Breast epithelium (tissue), 4 donors: ENCODE results near the gene OMA1. TPM values are rescaled to one million over a fixed set of nuclear protein-coding genes. Genes with fewer than 3 reads are reported as not detected.
A peak's percentile ranks its signal among the peaks of the same experiment; 100 is the strongest.

ENCODE experiments used
- DNase-seq, 2 donors: peaks; one replicate each; pipeline ENCODE4 v3.0.0-alpha.2; 2019; ENCODE audit warnings: low spot score in 2 of 2
- H3K27ac ChIP-seq, 2 donors: fragments of 200-600 bp; sonication (generic) in 1 of 2; one replicate each; pipeline ENCODE4 v1.5.1; 2016 to 2019; ENCODE audit warnings: mild to moderate bottlenecking in 1 of 2
- H3K27me3 ChIP-seq, 2 donors: fragments of 200-600 bp; sonication (generic) in 1 of 2; one replicate each; pipeline versions ENCODE4 v1.5.1 to v1.6.0; 2017 to 2019; ENCODE audit warnings: control low read depth in 1 of 2, mild to moderate bottlenecking in 1 of 2
- H3K36me3 ChIP-seq: fragments of 200-600 bp; one replicate; pipeline ENCODE4 v1.5.1; 2019
- H3K4me1 ChIP-seq, 2 donors: fragments of 200-600 bp; sonication (generic); one replicate each; pipeline ENCODE4 v1.5.1; 2016 to 2019; ENCODE audit warnings: control low read depth in 1 of 2
- H3K4me3 ChIP-seq, 3 donors: fragments of 200-600 bp; sonication (generic); 1 replicate in 2 of 3; 2 replicates in 1 of 3; pipeline ENCODE4 v1.5.1; 2016 to 2019; ENCODE audit warnings: mild to moderate bottlenecking in 3 of 3, moderate library complexity in 2 of 3
- H3K9me3 ChIP-seq, 2 donors: fragments of 200-600 bp; sonication (generic) in 1 of 2; one replicate each; pipeline ENCODE4 v1.5.1; 2016 to 2019; ENCODE audit warnings: control low read depth in 1 of 2
- POLR2A ChIP-seq: fragments of 450-650 bp; IDR thresholded peaks from one replicate; pipeline ENCODE4 v1.6.1; 2016; ENCODE audit warnings: antibody characterized with exemption, mild to moderate bottlenecking, moderate library complexity
- POLR2AphosphoS5 ChIP-seq, 3 donors: sonication (generic); formaldehyde crosslinking; IDR thresholded peaks; one replicate each; pipeline ENCODE4 v1.6.1; 2017; ENCODE audit warnings: antibody characterized with exemption in 3 of 3
- intact Hi-C: fragments of 100-400 bp; cut with DNase I; formaldehyde crosslinking; loops from one replicate; pipeline ENCODE4 v1.15.1; 2023; ENCODE audit warnings: low total_unique reads
- total RNA-seq, 3 donors: library from RNA; depleted of rRNA; stranded (reverse); fragments of >200 nt; gene quantifications; one replicate each; pipeline ENCODE4 v1.1.0, GENCODE V29; 2016
- TF ChIP-seq, protein P1 (sequence below), 3 donors: fragments of 450-650 bp; IDR thresholded peaks; one replicate each; pipeline ENCODE4 v1.5.1; 2016 to 2017; ENCODE audit warnings: antibody characterized with exemption in 3 of 3, mild to moderate bottlenecking in 3 of 3, moderate library complexity in 3 of 3

Gene OMA1
- total RNA-seq, 3 donors from 2014 or later: 26.4 to 79.8 (median 48.2) TPM

DNA sequence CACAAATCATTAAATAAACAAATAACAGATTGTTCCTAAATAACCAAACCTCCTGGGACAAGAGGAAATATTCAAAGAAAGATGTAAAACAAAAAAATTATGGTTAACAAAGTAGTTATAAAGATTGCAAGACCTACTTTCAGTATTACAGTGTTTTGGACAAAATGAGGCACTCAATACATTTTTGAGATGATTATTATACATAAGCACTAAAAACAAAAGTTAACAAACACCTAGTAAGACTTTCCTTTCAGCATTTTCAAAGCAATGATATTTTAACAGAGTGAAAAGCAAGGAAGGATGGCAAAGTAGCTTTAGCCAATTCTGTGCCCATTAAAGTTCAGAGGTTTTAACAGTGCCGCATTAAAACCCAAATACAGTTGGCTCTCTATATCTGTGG lies 17.2 kb downstream of the OMA1 start:
- Histone ChIP-seq H3K27me3 (no peaks in the 10 kb centered on the region), H3K27ac (no peak overlapping the region), H3K4me3 (no peak overlapping the region), H3K9me3 (no peaks in the 10 kb centered on the region), H3K36me3 (no peaks in the 10 kb centered on the region), H3K4me1 (no peaks in the 10 kb centered on the region)
- intact Hi-C loops: no loop called here
- no peak for DNase-seq
- no peak for TF ChIP-seq POLR2AphosphoS5 (IDR thresholded peaks at IDR 0.05)
- no peak for TF ChIP-seq POLR2A
- TF ChIP-seq, protein P1, sequence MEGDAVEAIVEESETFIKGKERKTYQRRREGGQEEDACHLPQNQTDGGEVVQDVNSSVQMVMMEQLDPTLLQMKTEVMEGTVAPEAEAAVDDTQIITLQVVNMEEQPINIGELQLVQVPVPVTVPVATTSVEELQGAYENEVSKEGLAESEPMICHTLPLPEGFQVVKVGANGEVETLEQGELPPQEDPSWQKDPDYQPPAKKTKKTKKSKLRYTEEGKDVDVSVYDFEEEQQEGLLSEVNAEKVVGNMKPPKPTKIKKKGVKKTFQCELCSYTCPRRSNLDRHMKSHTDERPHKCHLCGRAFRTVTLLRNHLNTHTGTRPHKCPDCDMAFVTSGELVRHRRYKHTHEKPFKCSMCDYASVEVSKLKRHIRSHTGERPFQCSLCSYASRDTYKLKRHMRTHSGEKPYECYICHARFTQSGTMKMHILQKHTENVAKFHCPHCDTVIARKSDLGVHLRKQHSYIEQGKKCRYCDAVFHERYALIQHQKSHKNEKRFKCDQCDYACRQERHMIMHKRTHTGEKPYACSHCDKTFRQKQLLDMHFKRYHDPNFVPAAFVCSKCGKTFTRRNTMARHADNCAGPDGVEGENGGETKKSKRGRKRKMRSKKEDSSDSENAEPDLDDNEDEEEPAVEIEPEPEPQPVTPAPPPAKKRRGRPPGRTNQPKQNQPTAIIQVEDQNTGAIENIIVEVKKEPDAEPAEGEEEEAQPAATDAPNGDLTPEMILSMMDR (IDR thresholded peaks at IDR 0.05): no peak

DNA sequence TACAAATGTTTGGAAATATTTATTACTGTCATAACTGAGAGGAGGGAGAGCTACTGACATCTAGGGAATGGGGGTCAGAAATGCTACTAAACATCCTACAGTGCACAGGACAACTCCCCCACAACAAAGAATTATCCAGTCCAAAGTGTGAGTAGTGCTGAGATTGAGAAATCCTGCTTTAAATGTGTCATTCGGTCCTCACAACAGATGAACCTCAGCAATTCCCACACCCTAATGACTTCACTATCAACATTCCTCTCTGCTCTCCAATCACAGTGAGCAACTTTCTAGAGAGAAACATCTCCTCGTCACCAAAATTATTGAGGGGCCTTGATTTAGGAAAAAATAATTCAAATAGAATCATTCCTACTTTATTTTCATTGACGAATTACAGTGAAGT lies 18.0 kb downstream of the OMA1 start:
- no peaks in the 10 kb centered on the region for H3K27me3 ChIP-seq
- no peaks in the 10 kb centered on the region for H3K4me1 ChIP-seq
- no peak overlapping the region for H3K27ac ChIP-seq
- intact Hi-C loops: no loop called here
- DNase-seq: no peak
- H3K36me3 ChIP-seq: no peaks in the 10 kb centered on the region
- H3K4me3 ChIP-seq: no peak overlapping the region
- TF ChIP-seq POLR2A (no peak), POLR2AphosphoS5 (IDR thresholded peaks at IDR 0.05) (no peak)
- TF ChIP-seq, protein P1 (IDR thresholded peaks at IDR 0.05): no peak
- H3K9me3 ChIP-seq: no peaks in the 10 kb centered on the region

DNA sequence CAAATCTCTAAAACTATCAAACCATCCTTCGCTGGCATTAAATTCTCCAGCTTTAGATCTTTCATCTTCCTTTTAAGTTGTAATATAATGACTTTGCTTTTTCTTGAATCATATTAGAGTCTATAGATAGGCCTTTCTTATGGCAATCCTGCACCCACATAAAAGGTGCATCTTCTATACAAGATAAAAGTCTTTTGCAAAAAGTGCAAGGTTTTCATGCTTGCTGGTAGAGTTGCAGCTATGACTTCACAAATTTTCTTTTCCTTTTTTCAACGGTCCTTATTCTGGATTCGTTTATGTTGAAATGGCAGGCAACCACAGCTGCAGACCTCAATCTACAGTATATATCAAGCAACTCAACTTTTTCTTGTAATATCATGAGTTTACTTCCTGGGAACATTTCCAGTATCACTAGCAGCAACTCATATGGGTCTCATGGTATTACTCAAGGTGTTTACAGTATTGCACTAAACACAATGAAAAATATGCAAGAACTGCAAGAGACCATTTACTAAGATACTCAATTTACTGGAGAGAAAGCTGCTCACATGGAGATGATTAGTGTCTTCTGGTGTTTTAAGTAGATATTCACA lies 22.1 kb downstream of the OMA1 start:
- H3K36me3 ChIP-seq: no peaks in the 10 kb centered on the region
- intact Hi-C loops: loop anchor here (5.0 kb wide), 1 partner anchor 128 kb away; no protein-coding TSS in a partner anchor
- no peak for TF ChIP-seq POLR2AphosphoS5 (IDR thresholded peaks at IDR 0.05)
- TF ChIP-seq, protein P1 (IDR thresholded peaks at IDR 0.05): no peak
- no peak for TF ChIP-seq POLR2A

DNA sequence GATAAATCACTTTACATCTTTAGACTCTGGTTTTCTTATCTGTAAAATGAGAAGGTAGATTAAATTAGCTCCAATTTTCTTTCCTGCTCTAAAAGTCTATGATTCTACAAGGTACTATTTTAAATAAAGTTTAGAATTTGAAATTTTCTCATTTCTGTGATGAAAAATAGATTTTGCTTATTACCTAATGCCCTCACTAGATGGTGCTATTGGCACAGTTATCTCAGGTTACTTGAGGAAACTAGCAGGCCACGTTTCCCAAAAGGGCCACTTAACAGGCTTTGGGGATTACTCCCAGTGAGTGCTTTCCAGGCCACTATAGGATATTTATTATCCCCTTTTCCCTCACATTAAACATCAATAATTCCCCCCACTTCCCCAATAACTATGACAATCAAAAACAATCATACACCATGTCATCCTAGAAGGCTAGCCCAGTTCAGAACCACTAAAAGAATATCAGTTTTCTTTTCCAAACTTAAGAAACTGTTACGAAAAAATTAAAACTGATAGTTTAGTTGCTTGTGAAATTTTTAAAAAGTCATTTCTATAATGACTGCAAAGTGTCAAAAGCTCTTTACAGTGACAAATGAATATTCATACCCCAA lies 30.6 kb downstream of the OMA1 start:
- TF ChIP-seq POLR2A (no peak), POLR2AphosphoS5 (IDR thresholded peaks at IDR 0.05) (no peak)
- TF ChIP-seq, protein P1 (IDR thresholded peaks at IDR 0.05): peak; percentile 38 to 86 (median 85)
- intact Hi-C loops: no loop called here
- H3K9me3 ChIP-seq: peaks cover 5 to 6% of the 10 kb centered on the region in 2 donors
- no peaks in the 10 kb centered on the region for H3K27me3 ChIP-seq
- H3K4me1 ChIP-seq: no peaks in the 10 kb centered on the region
- DNase-seq: no peak
- no peak overlapping the region for H3K27ac ChIP-seq
- no peaks in the 10 kb centered on the region for H3K36me3 ChIP-seq
- H3K4me3 ChIP-seq: no peak overlapping the region

More for the DNA sequence above, 22.1 kb downstream of the OMA1 start:
- H3K9me3 ChIP-seq: no peaks in the 10 kb centered on the region
- no peak for DNase-seq
- H3K27ac ChIP-seq: no peak overlapping the region
- H3K4me1 ChIP-seq: no peaks in the 10 kb centered on the region
- no peak overlapping the region for H3K4me3 ChIP-seq
- no peaks in the 10 kb centered on the region for H3K27me3 ChIP-seq

DNA sequence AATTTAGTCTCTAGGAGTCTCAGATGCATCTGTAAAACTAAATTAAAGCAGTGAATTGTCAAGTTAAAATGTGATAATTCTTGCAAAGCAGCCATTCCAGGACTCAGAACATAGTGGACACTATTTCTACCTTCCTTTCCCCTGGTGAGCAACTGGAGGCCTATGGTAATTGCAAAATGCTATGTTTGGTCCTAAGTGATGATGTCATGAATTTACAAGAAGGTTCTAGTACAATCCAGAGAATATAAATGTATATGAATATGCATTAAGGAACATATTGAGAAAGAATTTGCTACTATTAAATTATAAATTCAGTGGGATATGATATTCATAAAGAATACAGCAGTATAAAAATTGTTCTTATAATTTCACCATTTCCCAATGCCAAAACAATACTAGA lies 32.6 kb downstream of the OMA1 start:
- intact Hi-C loops: no loop called here
- no peaks in the 10 kb centered on the region for H3K36me3 ChIP-seq
- H3K9me3 ChIP-seq: peaks cover 7 to 10% of the 10 kb centered on the region in 2 donors
- no peak overlapping the region for H3K27ac ChIP-seq
- TF ChIP-seq, protein P1 (IDR thresholded peaks at IDR 0.05): no peak
- TF ChIP-seq POLR2AphosphoS5 (IDR thresholded peaks at IDR 0.05) (no peak), POLR2A (no peak)
- no peaks in the 10 kb centered on the region for H3K27me3 ChIP-seq
- no peak for DNase-seq
- no peaks in the 10 kb centered on the region for H3K4me1 ChIP-seq
- no peak overlapping the region for H3K4me3 ChIP-seq
